Measurements from ENCODE around the gene INCENP.
"Not testable (repeated sequence)": the region's sequence is repeated elsewhere in the genome, so short reads cannot be mapped to it uniquely, and the experiment has no call there.

Gene INCENP

GRCh38 chr11:62172294-62172693, 48.5 kb downstream of the INCENP start:
- no peak for DNase-seq

- DNase-seq: no peak
These were observed 53.0 kb downstream of the INCENP start for GRCh38 chr11:62176766-62177165.

GRCh38 chr11:62179995-62180394, 56.2 kb downstream of the INCENP start:
- DNase-seq: no peak

DNA sequence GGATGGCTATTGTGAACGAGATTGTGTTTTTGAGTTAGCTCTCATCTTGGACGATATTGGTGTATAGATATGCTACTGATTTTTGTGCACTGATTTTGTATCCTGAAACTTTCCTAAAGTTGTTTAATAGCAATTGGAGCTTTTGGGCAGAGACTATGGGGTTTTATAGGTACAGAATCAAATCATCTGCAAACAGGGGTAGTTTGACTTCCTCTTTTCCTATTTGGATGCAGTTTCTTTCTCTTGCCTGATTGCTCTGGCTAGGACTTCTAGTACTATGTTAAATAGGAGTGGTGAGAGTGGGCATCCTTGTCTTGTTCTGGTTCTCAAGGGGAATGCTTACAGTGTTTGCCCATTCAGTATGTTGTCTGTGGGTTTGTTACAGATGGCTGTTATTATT, 57.3 kb downstream of the INCENP start:
- no peak for DNase-seq

DNA sequence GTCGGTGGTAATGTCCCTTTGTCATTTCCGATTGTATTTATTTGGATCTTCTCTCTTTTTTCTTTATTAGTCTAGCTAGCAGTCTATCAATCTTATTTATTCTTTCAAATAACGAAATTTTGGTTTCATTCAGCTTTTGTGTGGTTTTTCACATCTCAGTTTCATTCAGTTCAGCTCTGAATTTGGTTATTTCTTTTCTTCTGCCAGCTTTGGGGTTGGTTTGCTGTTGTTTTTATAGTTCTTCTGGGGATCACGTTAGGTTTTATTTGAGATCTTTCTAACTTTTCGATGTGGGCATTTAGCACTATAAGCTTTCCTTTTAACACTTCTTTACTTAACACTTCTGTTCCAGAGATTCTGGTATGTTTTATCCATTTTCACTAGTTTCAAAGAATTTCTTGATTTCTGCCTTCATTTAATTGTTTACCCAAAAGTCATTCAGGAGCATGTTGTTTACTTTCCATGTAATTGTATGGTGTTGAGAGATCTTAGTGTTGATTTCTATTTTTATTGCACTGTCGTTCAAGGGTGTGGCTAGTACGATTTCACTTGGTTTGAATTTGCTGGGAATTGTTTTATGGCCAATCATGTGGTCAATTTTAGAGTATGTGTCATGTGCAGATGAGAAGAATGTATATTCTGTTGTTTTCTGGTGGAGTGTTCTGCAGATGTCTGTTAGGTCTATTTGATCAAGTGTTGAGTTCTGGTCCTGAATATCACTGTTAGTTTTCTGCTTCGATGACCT, 58.5 kb downstream of the INCENP start:
- DNase-seq: no peak

GRCh38 chr11:62186195-62186594, 62.4 kb downstream of the INCENP start:
- DNase-seq: no peak

DNA sequence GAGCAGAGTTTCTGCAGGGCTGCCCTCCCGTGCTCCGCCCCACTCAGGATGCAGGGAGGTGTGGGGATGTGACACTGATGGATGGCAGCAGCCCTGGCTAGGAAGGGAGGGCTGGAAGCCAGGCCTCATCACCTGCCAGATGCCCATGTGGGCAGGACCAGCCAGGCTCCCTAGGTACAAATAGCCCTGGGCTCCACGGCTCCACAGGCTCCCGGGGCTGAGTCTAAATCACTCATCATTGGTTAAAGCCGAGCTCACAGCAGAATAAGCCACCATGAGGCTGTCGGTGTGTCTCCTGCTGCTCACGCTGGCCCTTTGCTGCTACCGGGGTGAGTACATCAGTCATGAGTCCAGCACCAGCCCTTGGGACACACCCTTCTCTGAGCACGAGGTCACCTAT, 66.2 kb downstream of the INCENP start, which contains the start of gene SCGB1D1:
Gene SCGB1D1 (plus strand): TSS at position 206 of the 400 bp plus-strand sequence. CDS start 69 bp downstream, at position 275.
- no peak for DNase-seq

DNA sequence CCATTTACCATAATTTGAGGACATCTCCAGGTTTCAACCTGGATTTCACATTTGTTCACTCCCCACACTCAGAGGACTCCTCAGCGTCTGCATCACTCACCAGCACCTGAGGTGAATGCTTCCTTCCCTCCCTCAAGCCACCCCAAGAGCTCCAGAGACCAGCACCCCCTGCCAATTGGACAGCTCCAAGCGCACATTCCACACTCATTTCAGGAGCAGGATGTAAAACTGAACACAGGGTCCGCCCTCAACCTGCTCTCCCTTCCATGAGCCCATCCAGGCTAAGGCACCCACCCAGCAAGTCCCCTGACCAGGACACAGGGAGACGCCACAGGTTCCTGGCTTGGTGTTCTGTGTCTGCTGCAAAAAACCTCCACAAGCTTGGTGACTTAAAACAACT, 70.1 kb downstream of the INCENP start:
- DNase-seq: no peak

DNA sequence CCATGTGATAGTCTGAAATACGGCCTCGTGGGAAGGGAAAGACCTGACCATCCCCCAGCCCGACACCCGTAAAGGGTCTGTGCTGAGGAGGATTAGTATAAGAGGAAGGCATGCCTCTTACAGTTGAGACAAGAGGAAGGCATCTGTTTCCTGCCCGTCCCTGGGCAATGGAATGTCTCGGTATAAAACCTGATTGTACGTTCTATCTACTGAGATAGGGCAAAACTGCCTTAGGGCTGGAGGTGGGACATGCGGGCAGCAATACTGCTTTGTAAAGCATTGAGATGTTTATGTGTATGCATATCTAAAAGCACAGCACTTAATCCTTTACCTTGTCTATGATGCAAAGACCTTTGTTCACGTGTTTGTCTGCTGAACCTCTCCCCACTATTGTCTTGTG, 71.2 kb downstream of the INCENP start:
- DNase-seq: not testable (repeated sequence)

DNA sequence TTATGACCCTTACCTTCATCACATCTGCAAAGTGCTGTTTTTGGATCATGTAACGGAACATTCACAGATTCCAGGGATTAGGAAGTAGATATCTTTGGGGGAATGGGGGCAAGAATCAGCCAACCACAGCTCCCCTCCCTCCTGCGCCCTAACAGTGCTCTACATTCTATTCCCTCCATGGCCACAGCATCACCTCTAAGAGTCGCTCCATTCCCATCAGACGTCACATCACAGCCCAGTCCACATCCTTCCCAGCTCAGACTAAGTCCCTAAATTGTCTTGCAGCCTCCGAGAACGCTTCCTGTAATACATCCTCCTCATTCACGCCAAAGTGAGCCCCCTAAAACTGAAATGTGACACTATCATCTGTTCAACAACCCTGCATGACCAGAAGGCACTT, 72.1 kb downstream of the INCENP start:
- DNase-seq: no peak

GRCh38 chr11:62197400-62197799, 73.6 kb downstream of the INCENP start:
- DNase-seq: not testable (repeated sequence)

DNA sequence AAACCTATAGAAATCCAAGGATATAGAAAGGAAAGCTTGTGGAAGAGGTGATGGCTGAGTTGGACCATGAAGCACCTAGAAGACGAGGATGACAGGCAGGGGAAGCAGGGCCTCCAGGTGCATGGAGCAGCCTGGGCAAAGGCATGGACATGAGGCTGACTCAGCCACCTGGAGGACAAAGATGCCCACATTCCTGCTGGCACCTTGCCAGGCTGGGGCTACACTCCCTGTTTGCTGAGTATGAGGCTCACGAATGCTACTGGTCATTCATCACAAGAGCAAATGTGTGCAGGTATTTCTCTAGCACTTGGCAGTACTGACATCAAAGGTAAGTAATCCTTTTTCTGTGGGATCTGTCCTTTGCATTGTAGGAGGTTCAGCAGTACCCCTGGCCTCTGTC, 77.6 kb downstream of the INCENP start:
- DNase-seq: no peak

All from fibroblast of upper back skin (primary cell).